Umbilical cord (tissue), 2 donors: ENCODE measurements around the gene CTSZ. TPM values are rescaled to one million over a fixed set of nuclear protein-coding genes. Genes with fewer than 3 reads are reported as not detected.

ENCODE experiments used
- DNase-seq: peaks from one replicate; pipeline ENCODE4 v3.0.0-alpha.2; 2015; ENCODE audit warnings: low spot score
- total RNA-seq: library from RNA; depleted of rRNA; stranded (reverse); fragments of >200 nt; gene quantifications from one replicate; pipeline ENCODE4 v1.2.3, GENCODE V29; 2014; ENCODE audit warnings: low replicate concordance; ENCODE audit not compliant: insufficient read depth

The CTSZ gene
- total RNA-seq, 1 donor from 2014 or later, result 131 TPM

DNA sequence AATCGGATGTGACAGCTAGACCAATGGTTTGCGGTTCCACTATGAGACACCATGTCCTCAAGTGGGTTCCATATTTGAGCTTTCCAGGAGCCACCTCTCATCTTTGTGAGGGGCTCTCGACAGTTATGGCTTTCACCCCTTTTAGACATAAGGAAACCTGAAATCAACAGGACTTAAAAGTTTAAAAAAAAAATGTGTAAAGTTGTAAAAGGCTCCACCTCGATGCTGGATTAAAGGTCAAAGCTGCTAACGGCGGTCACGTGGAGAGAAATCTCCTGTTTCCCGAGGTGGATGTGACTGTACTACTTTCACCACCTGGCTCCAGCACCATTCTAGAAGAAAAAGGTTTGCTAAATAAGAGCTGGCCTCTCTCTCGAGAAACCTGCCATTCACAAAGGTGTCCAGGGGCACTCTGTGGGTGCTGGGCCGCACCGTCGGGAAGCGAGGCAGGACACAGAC is 24.5 kb upstream of the CTSZ start:
- no peak for DNase-seq

DNA sequence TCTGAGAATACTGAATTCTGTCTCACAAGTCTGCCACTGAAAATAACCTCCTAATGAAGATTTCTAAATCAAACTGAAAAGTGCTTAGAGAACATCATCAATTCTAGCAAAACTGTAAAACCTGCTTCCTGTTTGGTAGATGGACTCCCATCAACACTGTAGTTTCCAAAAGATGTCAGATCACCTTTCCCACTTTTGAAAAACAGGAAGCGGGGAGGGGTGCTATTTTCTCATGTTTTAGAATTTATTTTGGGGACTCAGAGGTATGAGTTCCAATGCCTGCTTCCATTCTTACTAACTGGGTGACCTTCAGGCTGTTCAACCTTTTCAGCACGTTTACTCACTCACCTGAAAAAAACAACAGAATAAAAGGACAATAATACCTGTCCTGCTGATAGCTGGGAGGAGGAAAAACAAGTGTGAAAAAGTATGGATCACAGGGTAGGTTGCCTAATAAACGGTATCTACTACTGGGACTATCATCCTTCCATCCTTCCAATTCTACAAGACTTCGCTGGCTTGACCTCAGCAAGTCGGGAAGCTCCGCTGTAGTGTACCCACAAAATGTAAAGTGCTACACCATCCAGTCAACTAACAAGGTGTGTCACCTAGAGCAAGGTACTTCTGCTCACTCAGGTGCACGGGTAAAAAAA is 24.0 kb upstream of the CTSZ start:
- no peak for DNase-seq

DNA sequence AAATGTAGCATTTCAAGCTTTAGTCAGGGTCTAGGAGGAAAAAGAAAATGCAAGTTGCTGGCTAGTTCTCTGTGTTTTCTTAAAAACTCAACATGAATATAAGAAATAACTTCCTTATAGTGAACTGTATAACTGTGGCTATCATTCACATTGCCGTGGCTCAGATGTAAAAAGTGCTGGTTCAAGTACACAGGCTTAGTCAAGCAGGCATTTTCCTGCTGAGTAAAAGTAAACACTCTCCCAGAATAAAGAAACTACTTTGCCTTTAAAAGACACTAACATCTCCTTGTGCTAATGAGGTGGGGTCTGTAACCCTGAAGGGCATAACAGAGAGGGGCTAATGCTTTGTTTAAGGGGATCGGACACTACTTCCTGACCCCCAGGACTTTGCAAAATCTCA is 21.8 kb upstream of the CTSZ start:
- DNase-seq, result no peak

DNA sequence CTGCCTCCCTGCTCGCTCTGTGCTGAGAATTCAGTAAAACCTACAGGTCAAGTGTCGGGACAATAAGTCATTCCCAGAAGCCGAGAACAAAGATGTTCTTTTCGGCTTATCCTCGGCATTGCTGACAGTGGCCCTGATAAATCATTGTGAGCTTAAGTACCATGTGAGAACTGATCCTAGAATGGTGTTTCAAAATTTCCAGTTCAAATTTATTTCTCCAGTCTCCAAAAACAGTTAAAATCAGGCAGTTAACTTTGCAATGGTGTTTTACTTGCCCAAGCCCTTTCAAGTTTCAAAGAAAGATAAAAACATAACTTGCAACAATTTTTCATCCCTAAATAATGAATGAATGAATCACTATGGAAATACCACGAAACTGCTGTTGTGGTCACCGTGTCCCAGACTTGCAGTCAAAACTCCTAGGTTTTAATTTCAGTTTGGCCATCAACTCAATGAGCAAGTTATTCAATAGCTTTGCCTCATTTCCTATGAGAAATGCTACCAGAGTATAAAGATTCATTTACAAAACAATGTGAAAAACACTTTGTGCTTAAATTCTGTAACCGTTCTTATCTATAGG is 20.8 kb upstream of the CTSZ start:
- DNase-seq, result no peak

DNA sequence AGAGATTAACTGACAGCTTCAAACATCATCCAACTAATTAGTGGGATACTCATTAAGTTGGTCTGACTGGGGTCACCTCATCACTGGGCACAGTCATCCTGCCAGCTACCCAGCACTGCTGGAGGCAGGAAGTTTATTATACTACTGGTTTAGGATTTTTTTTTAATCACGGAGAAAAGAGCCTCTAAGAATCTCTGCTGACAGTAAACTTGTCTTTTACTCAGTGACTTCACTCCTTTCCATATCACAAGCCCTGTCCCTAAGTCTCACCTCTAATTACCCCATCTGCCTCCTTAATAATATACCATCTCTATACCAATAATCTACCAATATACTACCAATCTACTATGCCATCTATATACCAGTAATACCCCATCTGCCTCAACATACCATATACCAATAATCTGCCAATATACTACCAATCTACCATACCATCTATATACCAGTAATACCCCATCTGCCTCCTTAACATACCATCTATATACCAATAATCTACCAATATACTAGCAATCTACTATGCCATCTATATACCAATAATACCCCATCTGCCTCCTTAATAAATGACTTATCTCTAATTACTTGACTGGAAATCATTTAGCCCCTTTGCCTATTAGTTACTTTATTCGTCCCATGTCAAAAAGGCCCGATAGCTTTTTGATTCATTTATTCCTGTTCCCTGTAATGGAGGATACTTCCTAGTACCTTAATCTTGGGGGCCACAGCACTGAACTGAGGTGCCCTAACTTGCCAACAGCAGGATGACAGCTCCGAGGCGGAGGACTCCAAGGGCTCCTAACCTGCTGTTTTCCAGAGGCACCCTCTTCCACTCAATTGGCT is 20.1 kb upstream of the CTSZ start:
- no peak for DNase-seq

DNA sequence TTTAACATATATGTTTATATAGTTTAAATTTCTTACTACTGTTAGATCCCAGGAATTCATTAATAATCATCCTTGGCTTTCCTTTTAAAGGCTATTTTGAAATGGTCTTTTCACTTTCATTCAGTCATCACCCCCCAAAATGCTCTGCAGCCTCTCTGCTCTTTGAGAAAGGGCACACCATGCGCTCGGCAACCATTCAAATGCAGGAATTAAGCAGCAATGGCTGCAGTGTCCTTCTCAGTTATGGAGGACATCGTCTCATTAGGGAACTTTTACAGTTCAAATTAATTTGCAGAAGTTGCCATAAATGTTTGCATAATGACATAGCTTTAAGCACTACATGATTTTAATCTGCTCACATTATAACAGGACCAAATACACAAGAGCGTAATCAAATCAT is 18.5 kb upstream of the CTSZ start:
- DNase-seq, result no peak

DNA sequence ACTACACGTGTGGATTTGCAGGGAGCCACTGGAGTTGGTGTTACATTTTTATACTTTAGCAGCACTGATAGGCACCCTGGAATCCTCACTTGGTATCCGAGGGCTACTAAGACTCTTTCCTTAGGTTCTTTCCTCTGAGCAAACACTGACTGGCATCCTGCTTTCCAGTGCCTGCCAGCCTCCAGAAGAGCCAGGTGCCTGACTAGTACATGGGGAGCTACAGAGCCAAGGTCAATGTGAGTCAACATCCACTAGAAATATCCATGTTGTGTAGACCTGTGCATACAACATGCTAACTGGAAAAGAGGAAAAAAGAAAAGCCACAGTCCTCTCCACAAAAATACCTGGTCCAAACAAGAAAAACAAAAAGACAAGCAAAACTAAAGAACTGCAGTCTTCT is 18.0 kb upstream of the CTSZ start:
- no peak for DNase-seq

DNA sequence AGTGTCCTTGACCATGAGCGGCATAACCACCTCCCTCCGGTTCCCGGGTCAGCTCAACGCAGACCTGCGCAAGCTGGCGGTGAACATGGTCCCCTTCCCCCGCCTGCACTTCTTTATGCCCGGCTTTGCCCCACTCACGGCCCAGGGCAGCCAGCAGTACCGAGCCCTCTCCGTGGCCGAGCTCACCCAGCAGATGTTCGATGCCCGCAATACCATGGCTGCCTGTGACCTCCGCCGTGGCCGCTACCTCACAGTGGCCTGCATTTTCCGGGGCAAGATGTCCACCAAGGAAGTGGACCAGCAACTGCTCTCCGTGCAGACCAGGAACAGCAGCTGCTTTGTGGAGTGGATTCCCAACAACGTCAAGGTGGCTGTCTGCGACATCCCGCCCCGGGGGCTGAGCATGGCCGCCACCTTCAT is 17.1 kb upstream of the CTSZ start:
- DNase-seq, result no peak

DNA sequence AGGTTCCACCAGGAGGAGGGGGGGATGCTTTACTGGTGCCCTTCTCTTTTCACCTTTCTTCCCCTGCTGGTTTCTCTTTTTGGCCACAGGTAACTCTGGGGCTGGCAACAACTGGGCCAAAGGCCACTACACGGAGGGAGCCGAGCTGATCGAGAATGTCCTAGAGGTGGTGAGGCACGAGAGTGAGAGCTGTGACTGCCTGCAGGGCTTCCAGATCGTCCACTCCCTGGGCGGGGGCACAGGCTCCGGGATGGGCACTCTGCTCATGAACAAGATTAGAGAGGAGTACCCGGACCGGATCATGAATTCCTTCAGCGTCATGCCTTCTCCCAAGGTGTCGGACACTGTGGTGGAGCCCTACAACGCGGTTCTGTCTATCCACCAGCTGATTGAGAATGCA is 16.6 kb upstream of the CTSZ start:
- no peak for DNase-seq

DNA sequence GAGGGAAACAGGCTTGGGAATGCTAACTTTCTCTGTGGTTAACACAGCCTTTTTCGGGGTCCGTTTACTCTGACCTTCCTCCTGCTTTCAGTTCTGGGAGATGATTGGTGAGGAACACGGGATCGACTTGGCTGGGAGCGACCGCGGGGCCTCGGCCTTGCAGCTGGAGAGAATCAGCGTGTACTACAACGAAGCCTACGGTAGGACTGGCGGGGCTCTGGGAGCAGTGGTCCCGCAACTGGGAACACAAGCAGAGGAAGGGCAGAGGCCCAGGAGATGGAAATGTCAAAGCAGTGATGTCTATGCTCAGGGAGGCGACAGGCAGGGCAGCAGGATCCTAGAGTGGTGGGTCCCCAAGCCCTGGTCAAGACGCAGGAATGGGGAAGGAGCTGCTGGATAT is 15.7 kb upstream of the CTSZ start:
- DNase-seq, result no peak

DNA sequence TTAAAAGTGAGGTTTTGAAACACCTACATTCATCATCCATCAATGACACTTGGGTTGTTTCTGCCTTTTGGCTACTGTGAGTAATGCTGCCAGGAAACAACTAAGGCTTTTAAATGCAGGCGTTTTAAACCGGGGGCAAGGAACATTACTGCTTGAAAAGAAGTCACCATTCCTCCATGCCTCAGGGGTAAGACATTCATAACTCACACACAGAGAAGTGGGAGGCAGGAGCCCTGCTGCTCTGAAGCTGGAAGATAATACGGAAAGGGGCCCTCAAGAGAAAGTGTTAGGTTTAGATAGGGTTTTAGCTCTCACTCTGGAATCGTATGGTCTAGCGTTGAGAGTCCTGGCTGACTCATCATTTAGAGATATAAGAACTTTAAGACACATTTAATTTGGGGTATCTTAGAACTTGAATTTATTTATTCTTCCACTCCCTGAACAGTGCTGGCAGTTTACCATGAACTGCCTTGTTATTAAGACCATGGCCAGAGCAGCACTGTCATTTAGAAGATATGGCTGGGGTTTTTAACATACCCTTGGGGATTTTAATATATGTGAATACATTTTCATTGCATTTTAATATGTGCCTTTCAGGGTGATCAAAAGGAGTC is 14.0 kb upstream of the CTSZ start:
- DNase-seq, result peak; percentile 50

DNA sequence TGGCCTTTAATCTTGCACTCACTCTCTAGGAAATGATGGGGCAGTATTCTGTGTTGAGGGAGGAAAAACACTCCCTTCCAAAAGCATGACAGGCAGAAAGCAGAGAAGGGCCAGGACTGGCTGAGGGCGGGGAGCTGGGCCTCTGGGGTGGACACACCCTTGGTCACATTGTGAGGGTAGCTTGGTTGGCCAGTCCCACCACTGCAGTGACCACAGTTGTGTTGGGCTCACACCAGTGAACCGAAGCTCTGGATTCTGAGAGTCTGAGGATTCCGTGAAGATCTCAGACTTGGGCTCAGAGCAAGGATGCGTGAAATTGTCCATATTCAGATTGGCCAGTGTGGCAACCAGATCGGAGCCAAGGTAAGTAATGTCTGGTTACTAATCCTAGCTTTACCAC is 12.2 kb upstream of the CTSZ start, which contains the start of gene TUBB1:
Gene TUBB1 (plus strand): TSS at position 213 of the 400 bp plus-strand sequence. CDS start 94 bp downstream, at position 307.
- no peak for DNase-seq

DNA sequence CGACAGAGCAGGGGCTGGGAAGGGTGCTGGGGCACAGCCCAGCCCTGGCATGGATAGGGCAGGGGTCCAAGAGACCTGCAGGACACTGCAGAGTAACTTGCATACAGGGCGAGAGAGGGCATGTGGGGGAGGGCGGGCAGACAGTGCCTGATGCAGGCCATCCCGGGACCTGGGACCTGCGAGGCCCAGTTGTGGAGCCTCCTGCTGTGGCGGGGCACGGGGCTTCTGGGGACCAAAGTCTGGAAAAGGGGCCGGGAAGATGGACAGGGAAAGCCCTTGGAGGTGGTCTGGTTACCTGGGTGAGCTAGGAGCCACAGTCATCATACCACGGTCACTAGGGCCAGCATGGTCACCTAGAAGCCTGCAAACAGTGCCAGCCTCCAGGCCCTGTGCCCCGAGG is 11.8 kb upstream of the CTSZ start:
- DNase-seq, result no peak

DNA sequence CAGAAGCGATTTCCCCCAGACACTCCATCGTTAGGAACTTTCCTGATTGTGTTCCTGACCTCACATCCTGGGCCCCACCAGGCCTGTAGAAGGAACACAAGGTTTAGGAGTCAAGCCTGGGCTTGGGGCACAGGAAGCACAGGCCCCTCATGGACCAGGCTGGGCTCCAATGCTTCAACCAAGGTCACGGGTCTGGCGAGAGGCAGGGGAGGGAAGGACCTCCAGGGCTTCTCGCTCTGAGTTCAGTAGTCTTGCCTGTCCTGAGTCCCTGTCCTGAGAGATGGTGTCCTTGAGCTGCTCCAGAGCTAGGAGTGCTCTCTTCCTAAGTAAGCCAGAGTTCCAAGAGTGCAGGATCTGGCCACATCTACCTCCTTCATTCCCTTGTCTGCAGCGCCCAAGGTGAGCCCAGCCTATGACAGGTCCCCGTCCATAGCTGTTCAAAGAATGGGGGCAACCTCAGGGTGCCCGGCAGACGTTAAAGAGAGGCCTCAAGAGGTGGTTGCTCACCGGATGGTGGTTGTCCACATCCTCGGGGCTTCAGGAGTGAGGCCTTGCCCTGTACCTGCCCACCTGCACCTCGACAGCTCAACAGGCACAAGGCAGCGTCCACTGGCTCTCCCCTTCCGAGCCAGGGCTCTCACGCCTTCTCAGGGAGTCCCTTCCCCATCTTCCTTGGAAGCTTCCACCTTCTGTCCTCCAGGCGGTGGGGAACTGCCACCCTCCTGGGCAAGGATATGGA is 10.6 kb upstream of the CTSZ start:
- no peak for DNase-seq

DNA sequence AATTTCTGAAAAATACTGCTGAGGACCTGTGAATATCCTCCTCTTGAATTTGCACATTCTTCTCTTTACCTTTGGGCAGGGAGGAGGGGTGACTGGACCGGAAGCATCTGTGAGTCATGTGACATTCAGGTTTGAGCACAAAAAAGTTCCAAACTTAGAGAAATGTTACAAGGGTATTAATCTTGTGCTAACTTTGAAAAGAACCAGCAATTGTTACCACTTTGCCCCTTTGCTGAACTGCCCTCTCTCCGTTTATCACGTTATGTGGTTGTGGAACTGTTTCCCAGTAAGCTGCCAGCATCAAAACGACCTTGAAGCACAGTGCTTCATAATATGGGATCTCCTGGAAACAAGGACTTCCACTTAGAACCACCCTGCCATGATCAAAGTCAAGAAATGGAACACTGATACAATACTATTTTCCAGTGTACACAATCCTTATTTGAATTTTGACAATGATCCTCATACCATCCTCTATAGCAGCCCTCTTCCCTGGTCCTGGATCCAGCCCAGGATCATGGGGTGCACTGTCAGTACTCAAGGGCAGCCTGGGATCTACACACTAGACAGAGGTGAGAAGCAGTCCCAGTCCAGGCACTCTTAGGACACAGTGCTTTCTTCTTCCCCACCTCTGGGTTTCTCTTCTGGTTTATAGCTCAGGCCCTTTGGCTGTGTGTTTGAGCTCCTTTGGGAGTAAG is 9.9 kb upstream of the CTSZ start:
- DNase-seq, result no peak

DNA sequence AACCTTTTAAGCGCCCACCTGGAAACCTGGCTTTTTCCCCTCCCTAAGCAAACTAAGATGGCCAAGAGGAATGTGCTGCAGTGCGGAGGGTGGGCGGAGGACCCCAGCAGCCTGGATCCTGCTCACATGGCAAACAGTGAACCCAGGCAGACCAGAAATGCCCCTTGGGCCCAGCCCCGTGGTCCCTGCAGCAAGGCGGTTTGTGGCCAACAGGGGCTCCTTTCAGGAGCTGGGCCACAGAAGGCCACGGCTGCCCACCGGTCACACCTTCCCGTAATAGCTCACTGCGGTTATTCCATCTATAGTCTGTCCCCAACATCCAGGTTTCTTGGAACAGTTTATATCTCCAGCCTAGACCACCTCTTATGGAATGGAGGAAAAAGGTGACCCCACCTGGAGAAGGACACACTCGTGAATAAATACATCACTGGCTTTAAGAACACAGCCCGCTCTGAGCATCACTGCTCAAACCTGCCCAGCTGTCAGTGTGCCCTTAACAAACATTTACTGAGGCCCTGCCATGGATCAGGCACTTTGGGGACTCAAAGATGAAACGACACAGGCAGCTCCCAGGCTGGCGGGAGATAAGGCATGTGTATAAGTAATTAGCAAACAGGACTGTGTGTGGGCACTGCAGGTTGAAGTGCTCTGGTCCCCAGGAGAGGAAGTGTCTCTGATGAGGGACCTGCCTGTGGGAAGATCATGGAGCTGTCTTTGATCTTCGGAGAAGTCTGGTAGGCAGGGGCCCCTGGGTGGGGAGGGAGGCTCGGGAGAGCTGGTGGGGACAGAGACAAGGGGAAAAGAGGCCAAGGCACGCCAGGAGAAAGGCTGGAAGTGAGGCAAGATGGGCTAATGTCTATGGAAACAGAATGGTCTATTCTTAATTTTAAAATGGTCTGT is 9.0 kb upstream of the CTSZ start:
- DNase-seq, result no peak

DNA sequence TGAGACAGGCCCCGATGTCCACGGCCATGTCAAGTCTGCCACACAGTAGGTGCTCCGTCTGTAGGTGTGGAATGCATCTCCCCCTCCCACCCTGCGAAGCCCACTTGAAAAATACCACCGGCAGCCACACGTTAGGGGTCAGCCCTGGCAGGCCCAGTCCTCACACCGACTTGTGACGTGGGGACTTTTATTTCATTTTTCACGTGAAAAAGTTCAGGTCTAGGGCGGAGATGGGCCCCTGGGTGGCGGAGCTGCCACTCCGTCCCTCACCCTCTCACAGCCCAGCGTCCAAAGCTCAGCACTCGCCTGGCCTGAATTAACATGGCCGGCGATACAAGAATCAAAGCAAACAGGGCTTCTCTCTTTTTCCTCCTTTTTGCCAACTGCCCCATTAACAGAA is 8.4 kb upstream of the CTSZ start:
- DNase-seq, result no peak

DNA sequence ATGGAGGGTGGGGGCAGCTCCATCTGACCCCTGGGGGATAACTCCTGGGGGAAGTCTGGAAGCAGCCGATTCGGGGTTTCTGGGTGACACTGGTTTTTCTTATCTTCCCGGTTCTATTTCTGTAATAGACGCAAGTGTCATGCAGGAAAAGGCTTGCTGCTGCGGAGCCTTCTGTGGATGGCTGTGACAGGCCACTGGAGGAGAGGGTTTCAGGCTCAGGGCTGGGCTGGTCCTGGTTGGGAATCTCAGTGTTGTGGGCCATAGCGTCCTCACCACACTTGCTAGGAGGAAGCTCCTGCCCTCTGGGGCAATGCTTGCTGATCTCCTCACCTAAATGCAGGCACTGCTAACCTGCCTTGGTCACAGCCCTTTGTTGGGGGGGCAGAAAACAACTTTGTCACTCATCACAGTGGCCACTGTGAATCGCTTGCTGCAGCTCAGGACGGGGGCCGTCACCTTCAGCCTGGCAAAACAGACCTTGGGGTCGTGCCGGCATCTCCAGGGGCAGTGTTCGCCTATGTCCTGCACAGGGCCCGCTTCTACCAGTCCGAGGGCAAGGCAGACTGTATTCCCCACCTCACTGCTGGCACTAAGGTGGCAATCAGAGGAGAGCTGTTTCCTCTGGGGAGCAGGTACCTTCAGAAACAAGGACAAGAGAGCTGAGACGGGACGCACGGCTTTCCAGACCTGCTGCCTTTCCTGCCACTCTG is 7.8 kb upstream of the CTSZ start:
- no peak for DNase-seq

DNA sequence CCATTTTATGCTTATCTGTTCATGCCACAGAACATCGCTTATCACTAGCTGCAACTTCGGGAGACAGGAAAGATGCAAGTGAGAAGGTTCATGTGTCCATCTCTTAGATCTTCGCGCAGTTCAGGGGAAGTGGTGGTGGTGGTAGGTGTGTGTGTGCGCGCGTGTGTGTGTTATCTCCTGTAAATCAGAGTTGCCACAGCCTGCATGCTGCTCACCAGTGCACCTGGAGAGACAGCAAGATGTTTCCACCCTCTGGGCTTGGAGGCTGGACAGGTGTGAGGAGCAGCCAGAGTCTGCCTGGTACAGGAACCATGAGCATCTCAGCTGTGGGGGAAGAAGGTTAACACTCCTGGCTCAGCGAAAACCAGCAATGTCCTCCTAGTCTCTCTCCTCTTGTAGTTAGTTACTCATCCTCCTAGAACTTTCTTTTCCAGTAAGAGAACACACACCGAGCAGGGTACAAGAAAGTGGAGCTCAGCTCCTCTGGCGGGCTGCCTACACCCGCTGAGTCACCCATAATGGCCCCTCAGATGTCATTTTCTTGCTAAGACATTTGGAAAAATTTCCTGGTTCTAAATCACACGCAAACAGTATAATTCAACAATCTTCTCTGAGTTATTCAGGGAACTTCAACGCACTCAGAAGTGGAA is 7.0 kb upstream of the CTSZ start:
- DNase-seq, result peak; percentile 20
